Retinal pigment epithelial cell (primary cell): ENCODE results near the gene MAP7D2.

ENCODE experiments used
- DNase-seq: peaks from one replicate; pipeline ENCODE4 v3.0.0-alpha.2; 2010; ENCODE audit warnings: low read depth
- H3K4me3 ChIP-seq: 2 replicates; pipeline ENCODE4 v1.5.1; 2011; ENCODE audit warnings: mild to moderate bottlenecking, low read length, control low read depth, moderate library complexity
- TF ChIP-seq, protein P1 (sequence below): conservative IDR thresholded peaks from 2 replicates; pipeline ENCODE4 v1.5.1; 2011; ENCODE audit warnings: low read depth, low read length, control low read depth, inconsistent platforms

MAP7D2 gene

DNA sequence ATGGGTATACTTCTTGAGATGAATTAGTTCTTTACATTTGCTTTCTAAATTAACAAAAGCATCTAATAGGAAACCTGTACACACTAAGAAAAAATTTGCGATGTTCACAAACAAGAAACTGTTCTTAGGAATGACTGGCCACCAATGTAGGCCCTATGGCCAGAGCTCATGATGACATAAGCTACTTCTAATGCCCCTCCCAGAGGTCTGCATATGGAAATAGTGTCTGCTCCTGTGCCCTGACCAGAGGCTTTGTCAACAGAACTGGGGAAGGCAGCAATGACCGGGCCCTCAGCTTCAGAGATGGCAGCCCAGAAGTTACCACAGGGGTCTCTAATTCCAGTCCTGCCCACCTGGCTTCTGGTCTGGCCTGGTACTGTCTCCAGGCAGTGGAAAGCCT, 110.8 kb downstream of the MAP7D2 start:
- no peak for DNase-seq
- TF ChIP-seq, protein P1, sequence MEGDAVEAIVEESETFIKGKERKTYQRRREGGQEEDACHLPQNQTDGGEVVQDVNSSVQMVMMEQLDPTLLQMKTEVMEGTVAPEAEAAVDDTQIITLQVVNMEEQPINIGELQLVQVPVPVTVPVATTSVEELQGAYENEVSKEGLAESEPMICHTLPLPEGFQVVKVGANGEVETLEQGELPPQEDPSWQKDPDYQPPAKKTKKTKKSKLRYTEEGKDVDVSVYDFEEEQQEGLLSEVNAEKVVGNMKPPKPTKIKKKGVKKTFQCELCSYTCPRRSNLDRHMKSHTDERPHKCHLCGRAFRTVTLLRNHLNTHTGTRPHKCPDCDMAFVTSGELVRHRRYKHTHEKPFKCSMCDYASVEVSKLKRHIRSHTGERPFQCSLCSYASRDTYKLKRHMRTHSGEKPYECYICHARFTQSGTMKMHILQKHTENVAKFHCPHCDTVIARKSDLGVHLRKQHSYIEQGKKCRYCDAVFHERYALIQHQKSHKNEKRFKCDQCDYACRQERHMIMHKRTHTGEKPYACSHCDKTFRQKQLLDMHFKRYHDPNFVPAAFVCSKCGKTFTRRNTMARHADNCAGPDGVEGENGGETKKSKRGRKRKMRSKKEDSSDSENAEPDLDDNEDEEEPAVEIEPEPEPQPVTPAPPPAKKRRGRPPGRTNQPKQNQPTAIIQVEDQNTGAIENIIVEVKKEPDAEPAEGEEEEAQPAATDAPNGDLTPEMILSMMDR, result no peak
- H3K4me3 ChIP-seq, result no peak overlapping the region

DNA sequence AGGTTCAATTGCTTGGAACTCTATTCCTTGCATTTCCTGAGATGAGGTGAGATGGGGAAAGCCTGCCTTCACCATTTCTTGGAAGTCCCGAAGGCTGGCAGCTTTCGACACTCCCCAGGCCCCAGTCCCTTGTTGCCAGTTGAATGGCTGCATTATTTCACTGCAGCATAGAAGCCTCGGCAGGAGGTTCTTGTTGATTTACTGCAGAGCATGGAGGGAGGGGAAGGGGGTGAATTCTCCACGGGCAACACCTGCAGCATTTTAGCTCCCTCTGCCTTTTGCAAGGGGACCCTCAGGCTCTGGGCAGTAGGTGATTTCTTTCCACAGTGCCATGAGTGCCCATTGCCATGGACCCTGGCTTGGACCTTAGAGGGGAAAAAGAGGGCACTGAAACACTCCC, 115.1 kb downstream of the MAP7D2 start:
- TF ChIP-seq, protein P1, result no peak
- DNase-seq, result no peak
- no peak overlapping the region for H3K4me3 ChIP-seq

DNA sequence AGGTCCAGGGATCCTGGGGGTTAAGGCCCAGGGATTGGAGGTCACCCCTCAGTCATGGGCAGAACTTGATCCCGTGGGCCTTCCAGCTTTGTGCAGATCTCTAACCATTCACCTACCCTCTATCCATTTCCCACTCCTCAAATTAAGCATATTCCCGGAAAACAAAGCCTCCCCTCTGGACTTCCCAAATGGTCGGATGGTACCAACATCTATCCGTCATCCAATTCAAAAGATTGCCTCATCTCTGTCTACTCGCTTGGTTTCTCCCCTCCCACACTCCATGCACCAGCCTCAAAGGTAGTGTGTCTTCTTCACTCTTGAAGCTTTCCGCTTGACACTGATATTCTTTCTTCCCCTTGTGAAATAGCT, 125.4 kb downstream of the MAP7D2 start:
- TF ChIP-seq, protein P1, result no peak

DNA sequence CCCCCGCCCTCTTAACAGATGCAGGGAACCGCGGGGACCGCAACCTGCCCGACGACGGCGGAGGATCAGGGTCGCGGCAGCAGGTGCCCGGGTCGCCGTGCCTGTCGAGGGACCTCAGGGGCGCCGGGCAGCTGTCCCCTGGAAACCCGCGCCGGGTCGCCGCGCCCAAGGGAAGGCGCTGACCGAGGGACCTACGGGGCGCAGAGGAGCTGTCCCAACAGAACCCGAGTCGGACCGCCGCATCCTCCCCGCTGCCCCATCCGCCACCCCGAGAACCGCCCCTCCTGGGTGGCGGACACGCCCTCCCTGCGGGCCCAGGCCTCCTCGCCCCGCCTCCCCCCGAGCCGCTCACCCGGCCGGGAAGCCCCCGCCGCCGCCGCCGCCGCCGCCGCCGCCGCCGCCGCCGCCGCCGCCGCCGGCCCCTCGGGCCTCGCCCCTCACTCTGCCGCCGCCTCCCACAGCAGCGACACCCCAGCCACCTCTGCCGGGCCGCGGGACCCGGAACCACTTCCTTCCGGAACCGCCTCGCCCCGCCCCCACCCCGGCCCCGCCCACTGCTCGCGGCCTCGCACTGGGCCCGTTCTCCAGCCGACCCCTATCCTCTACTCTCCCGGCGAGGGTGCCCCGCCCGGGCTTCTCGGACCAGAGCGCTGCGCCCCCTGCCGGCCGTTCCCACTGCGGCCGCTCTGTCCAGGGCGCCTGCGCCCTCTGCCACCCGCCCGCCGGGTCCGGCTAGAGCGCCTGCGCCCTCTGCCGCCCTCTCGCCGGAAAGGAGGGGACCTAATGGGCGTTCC, 126.0 kb downstream of the MAP7D2 start, which contains the start of gene BCLAF3:
Gene BCLAF3 (minus strand): TSS at position 506 of the 794 bp plus-strand sequence. CDS start 20,797 bp downstream, outside the sequence.
- TF ChIP-seq, protein P1, result peak; percentile 58
- DNase-seq, result peak; percentile 34
- H3K4me3 ChIP-seq, result peak within 1 kb of the TSS; percentile 65

More for the DNA sequence above, 125.4 kb downstream of the MAP7D2 start:
- H3K4me3 ChIP-seq, result peak overlapping the region; percentile 35
- no peak for DNase-seq

DNA sequence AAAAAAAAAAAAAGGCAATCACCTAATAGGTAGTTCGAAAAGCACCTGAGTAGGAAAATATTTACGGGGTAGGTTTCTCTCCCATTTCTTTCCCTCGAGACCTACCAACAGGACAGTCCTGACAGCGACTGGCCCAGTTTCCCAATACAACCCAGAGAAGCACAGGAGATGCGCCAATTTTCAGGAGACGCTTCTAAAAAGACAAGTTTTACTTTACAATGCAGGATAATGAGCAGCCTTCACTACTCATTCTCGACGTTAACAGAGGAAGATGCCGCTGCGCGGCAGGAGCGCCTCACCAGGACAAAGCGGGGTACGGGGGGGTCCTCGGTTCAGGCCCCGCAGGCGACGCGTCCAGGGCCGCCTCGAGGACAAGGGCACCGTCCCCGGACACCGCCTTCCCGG, 126.6 kb downstream of the MAP7D2 start:
- no peak for DNase-seq
- TF ChIP-seq, protein P1, result no peak
- H3K4me3 ChIP-seq, result peak overlapping the region; percentile 65

DNA sequence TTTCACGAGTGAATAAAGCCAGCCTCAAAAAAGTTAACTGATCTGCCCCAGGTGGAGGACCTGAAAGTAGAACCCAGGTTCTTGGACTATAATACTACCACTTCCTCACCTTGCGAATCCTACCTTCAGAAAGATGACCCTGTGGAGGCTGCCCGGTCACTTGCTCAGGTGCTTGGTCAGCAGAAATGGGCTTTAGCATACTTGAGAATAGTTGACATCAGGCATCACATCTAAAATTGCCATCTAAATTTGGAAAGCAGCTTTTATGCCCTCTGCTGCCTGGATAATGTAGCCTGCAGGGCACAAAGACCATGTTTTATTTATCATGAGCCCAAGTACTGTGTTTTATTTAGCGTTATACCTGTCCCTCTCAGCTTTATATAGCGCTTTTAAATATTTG, 128.9 kb downstream of the MAP7D2 start:
- TF ChIP-seq, protein P1, result no peak
- no peak for DNase-seq
- no peak overlapping the region for H3K4me3 ChIP-seq

DNA sequence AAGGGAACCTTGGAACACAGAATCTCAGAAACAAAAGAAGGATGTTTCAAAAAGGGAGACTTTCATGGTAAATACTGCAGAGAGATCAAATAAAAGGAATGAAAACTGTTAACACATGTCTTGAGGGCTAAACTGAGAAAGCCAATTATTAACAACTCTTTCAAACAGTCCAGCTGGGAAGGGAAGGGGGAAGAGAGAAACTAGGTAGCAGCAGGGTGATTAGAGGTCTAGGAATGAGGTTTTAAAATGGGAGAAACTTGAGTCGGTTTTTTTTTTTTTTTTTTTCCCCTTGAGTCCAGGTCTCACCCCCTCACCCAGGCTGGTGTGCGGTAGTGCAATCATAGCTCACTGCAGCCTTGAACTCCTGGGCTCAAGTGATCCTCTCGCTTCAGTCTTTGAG, 130.2 kb downstream of the MAP7D2 start:
- DNase-seq, result no peak
- TF ChIP-seq, protein P1, result no peak
- H3K4me3 ChIP-seq, result no peak overlapping the region
